GM21825 (cell line): ENCODE data around the gene CRYBG2.
"Not testable (repeated sequence)": the region's sequence is repeated elsewhere in the genome, so short reads cannot be mapped to it uniquely, and the experiment has no call there.

Experiments
- ATAC-seq: cut with Tn5 transposase; IDR thresholded peaks from one replicate; pipeline ENCODE4 v1.9.1; 2021; ENCODE audit warnings: mild to moderate bottlenecking, moderate library complexity; ENCODE audit not compliant: unreplicated experiment

The CRYBG2 gene

DNA sequence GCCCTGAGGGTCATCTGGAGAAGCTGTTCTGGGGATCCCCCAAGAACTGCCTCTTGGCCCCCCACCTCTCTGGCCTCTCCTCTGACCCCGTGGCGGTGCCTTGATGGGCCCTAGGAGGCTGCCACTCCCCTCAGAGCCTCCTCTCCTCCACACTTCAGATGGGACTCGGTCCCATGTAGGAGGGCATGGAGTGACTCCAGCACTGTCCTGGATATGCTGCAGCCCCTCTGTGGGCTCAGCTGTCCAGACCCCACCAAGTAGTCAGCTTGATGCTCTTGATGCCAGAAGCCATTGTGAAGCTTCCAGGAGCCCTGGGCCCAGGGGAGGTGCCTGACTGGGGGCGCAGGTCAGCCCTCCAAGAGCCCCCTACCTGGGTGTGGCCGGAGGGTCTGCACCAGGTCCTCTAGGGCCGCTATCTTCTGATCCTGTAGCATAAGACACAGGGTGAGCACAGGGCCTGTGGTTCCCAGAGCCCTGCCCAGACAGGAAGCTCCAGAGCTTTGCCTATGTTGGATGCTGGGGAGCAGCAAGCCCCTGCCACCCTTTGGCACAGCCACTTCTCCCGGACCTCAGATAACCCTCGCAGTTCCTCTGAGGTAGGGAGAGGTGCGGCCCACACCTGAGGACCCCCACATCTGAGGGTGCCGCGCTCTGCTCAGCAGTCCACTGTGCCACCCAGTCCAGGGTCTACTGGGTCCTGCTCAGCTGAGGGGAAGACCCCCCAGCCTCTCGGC lies 56.7 kb downstream of the CRYBG2 start:
- no peak for ATAC-seq

DNA sequence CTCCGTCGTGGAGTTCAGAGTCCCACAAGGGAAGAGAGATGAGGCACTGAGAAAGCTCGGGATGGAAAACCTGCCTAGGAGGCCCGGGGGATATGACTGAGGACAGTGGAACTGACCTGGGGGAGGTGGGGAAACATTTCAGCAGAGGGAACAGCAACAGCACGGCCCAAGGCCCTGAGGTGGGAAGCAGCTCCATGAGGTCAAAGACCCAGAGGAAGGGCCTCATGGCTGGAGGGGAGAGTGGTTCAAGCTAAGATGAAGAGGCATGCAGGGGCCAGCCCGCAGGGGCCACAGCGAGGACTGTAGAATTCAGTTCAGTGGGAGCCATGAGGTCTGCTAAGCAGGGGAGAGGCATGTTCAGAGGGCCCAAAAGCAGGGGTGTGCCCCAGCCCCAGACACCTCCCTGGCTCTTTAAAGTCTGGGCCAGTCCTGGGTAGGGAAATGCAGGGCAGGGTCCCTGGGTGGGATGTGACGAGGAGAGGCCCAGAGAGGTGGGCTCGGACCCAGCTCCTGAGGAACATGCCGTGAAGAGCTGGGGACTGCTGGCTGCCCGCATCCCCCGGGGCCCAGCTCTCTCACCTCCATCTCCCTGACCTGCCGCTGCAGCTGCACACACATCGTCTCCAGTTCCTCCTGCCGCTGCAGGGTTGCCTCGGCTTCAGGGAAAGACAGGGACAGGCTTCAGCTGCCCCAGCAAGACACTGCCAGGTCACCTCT lies 57.4 kb downstream of the CRYBG2 start:
- ATAC-seq: no peak

DNA sequence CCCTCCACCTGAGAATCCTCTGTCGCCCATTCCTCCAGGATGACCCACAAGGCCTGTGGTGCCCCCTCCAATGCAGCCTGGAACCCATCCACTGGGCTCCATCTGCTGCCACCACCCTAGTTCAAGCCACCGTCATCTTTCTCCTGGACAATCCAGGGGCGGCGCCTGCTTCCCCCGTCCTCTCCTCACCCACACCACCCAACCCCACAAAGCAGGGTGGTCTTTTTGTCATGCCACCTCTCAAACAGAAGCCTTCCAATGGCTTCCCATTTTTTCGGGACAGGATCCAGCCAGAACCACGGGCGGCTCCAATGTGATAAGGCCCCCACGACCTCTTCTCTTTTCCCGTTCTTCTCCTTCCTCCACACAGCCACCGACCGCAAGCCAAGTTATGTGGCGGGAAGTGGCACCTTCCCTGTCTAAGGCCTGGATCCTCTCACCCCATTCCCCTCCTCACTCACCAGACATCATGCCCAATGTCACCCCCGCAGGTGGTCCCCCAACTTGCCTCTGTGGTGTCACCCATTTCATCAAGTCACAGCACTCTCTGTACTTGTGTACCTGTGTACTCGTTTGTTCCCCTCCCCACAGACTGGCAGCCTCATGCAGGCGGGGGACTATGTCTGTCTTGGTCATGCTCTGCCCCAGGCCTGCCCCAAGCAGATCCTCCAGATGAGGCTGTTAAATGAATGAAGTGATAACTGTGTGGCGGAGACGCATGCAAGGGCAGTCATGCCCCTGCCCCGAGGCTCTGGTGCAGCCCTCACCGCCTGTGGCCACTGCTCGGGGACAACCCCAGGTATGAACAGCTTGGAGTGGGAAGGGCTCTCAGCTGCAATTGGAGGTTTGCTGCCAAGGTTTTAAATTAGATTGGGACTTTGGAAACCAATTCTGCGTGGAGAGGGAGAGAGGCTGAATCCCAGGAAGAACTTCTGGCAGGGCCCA lies 58.5 kb downstream of the CRYBG2 start:
- ATAC-seq: no peak

DNA sequence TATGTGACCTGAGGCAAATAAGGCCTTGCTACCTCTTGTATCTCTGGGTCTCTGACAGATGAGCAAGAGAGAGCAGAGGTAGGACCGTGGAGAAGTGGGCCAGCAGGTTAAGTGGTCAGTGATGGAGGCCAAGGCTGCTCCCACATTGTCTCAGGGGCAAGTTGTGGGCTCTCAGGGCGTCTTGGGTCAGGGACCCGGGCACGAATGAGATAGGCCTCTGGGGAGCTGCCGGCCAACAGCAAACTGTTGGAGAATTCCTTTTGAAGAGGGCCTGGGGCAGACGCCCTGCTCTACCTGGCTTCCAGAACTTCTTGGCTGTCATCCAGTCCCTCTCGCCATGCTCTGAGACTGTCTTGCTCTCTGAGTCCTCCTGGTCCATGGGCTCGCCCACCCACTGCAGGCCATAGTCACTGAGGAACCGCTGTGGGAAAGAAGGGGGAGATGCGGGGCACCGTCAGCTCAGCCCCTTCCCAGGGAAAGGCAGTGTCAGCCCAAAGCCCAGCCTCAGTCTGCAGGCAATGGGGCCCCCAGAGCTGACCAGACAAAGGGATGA lies 59.9 kb downstream of the CRYBG2 start:
- no peak for ATAC-seq

GRCh38 chr1:26292735-26293134 lies 61.2 kb downstream of the CRYBG2 start:
- ATAC-seq: not testable (repeated sequence)

GRCh38 chr1:26291939-26292338 lies 62.0 kb downstream of the CRYBG2 start:
- no peak for ATAC-seq

GRCh38 chr1:26291433-26291832 lies 62.5 kb downstream of the CRYBG2 start:
- ATAC-seq: no peak

DNA sequence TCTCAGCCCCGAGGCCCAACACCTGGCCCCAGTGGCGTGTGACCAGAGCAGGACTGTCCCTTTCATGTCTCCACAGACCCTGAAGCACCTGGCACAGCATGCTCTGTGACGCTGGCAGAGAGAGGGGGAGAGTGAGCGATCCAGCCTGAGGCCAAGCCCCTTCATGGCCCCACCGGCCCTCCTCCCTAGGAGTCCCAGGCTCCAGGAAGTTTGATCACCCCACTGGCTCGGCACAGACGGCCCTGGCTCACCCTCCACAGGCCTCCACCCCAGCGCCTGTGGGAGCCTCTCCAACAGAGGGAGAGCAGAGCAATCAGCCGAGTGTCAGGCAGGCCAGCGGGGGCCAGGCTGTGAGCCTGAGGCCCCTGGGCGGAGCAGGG lies 63.1 kb downstream of the CRYBG2 start:
- ATAC-seq: no peak

GRCh38 chr1:26290122-26290881 lies 63.6 kb downstream of the CRYBG2 start:
- no peak for ATAC-seq

DNA sequence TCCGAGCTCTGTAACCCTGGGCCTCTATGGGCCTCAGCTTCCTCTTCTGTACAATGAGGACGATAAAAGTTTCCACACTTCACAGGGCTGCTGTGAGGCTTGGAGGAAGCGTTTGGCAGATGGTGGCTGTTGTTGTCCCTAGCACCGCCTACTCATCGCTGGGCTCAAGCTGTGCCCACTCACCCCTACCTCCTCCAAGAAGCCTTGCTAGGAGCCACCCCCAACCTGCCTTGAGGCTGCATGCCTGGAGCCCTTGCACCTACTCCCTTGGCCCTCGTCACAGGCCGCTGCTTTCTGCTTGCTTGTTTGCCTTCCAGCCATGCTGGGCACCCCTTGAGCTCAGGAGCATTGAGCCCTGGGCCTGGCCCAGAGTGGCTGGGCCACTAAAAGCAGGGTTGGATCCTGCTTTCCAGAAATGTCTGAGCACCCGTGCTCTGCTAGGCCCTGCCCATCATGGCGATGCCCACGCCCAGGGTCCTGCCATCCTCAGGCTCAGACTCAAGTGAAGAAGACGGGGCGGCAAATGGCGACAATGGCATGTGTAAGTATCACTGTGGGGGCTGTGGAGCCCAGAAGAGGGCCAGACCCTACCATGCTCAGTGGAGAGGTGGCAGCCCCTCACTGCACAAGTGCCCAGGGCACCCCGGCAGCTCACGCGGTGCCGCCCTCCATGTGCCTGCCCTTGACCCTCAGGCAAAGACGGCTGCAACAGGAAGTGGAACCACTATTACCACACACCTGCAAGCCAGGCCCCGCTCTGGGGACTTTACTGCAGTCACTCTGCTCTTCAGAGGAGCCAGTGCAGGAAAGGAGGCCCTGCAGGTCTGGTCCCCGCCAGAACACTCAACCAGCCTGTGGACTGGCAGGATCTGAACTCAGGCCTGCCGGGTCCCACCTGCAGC lies 64.5 kb downstream of the CRYBG2 start:
- ATAC-seq: no peak

DNA sequence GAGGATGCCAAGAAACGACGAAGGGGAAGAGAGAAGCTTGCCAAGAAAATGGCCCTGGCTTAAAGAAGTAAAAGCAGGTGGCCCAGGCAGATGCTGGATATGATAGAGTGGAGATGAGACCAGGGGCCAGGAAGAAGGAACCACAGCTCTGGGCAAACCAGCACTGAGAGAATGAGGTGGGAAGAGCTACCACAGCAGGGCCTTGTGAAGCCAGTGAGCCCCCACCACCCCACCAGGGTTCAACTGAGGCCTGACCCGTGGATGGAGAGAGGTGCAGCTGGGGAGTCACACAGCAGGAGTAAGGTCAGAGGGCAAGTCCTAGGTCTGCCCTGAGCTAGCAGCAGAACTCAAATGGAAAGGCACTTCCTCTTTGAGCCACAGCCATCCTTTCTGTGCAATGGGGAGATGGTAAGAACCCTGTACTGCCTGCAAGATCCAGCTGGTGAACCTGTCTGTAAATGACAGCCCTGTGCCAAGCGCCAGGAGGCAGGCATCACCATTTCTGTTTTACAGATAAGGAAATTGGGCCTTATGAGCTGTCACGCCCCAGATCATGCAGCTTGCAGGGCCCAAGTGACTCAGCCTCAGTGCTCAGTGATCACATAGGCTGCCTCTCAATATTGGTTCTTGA lies 65.5 kb downstream of the CRYBG2 start:
- ATAC-seq: no peak

DNA sequence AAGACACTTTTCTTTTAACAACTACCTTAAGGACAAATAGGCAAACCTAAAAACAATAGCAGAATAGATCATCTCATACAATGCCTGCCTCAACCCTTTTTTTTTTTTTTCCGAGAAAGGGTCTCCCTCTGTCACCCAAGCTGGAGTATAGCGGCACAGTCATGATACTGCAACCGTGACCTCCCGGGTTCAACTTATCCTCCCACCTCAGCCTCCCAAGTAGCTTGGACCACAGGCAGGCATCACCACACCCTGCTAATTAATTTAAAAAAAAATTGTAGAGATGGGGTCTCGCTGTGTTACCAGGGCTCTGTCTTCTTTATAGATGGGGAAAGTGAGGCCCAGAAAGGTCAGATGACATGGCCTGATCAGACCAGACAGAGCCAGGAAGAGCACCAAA lies 66.1 kb downstream of the CRYBG2 start:
- ATAC-seq: no peak

- peak; percentile 25 for ATAC-seq
Observed at GRCh38 chr1:26287033-26287711, 66.8 kb downstream of the CRYBG2 start.

- no peak for ATAC-seq
Observed at GRCh38 chr1:26286064-26286416, 67.9 kb downstream of the CRYBG2 start.

- no peak for ATAC-seq
Observed at GRCh38 chr1:26285366-26286063, 68.4 kb downstream of the CRYBG2 start.

DNA sequence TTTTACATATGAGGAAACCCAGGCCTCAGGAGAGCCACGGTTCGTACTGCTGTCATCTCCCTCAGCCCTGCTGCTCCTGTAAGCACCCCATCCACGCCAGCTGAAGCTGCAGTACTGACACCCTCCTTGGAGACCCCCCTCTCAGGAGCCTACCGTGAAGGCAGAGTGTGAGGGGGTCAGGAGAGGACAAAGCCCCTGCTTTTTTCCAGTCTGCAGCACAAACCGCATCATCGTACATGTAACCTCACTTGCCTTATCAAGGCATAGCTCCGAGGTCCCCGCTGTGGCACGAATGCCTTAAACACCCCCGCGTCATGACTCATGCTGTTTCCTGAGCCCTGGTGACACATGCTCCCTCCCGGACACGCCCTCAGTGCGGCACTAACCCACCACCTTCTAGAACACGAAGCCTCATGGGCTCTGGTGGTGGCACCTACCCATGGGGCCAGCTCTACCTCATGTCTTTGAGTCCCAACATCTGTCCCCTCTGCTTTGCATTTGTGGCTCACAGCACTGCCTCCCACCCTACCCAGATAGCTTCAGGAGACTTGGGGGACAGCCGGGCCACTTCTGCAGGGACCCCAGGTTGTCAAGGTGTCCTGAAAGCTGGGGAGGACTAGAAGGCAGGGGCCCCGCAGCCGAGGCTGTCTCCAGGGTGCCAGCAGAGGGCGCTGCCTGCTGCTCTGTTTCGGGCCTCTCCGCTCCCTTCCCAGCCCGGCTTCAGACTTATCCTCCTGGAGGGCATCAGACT lies 69.2 kb downstream of the CRYBG2 start:
- peak; percentile 23 for ATAC-seq
